ENCODE measurements around the gene NRIP2. TPM values are rescaled to one million over a fixed set of nuclear protein-coding genes. Genes with fewer than 3 reads are reported as not detected.
"Not testable (repeated sequence)": the region's sequence is repeated elsewhere in the genome, so short reads cannot be mapped to it uniquely, and the experiment has no call there.

The NRIP2 gene
- total RNA-seq (not detected), total RNA-seq (0 reads per million in 2 donors)

- H3K4me3 Mint-ChIP-seq, result peak within 1 kb of the TSS; percentile 53
- H3K36me3 Mint-ChIP-seq (ENCODE audit: low read depth), result peaks cover 9% of the 10 kb centered on the region
- peak within 1 kb of the TSS; percentile 41 for H3K27ac Mint-ChIP-seq
Observed at GRCh38 chr12:2834581-2835491, at the start of gene NRIP2. Gene NRIP2, minus strand, starts transcription at chr12:2835035. Its CDS starts 52 bp downstream, at chr12:2834983.

GRCh38 chr12:2879853-2880252, 45.0 kb upstream of the NRIP2 start:
- Mint-ChIP-seq H3K27me3 (no peaks in the 10 kb centered on the region), H3K27ac (peak overlapping the region; percentile 99), H3K4me1 (peaks cover 35% of the 10 kb centered on the region), H3K36me3 (ENCODE audit: low read depth) (peaks cover 11% of the 10 kb centered on the region), H3K4me3 (peak overlapping the region; percentile 96)
- H3K9me3 ChIP-seq (ENCODE audit: control insufficient read depth, low read length, poor library complexity, severe bottlenecking), result no peaks in the 10 kb centered on the region
- no peak for ATAC-seq
- DNase-seq, result no peak

More at GRCh38 chr12:2834581-2835491, at the start of gene NRIP2:
- peaks cover 6% of the 10 kb centered on the region for H3K27me3 Mint-ChIP-seq
- ATAC-seq (no peak), DNase-seq (no peak)
- H3K9me3 ChIP-seq (ENCODE audit: control insufficient read depth, low read length, poor library complexity, severe bottlenecking), result no peaks in the 10 kb centered on the region
- H3K4me1 Mint-ChIP-seq, result peaks cover 15% of the 10 kb centered on the region

GRCh38 chr12:2877953-2878732, 43.3 kb upstream of the NRIP2 start:
- H3K9me3 ChIP-seq (ENCODE audit: control insufficient read depth, low read length, poor library complexity, severe bottlenecking), result no peaks in the 10 kb centered on the region
- H3K4me3 Mint-ChIP-seq, result peak overlapping the region; percentile 96
- peak overlapping the region; percentile 99 for H3K27ac Mint-ChIP-seq
- DNase-seq (no peak), ATAC-seq (peak; percentile 32)
- no peaks in the 10 kb centered on the region for H3K27me3 Mint-ChIP-seq
- peaks cover 30% of the 10 kb centered on the region for H3K4me1 Mint-ChIP-seq
- peaks cover 8% of the 10 kb centered on the region for H3K36me3 Mint-ChIP-seq (ENCODE audit: low read depth)

- peak within 1 kb of the TSS; percentile 99 for H3K27ac Mint-ChIP-seq
- peaks cover 30% of the 10 kb centered on the region for H3K4me1 Mint-ChIP-seq
- no peaks in the 10 kb centered on the region for H3K9me3 ChIP-seq (ENCODE audit: control insufficient read depth, low read length, poor library complexity, severe bottlenecking)
- peaks cover 8% of the 10 kb centered on the region for H3K36me3 Mint-ChIP-seq (ENCODE audit: low read depth)
- DNase-seq (peak; percentile 79 to 82 (median 82)), ATAC-seq (peak; percentile 82)
- no peaks in the 10 kb centered on the region for H3K27me3 Mint-ChIP-seq
- H3K4me3 Mint-ChIP-seq, result peak within 1 kb of the TSS; percentile 96
Observed at GRCh38 chr12:2877047-2877952, 42.5 kb upstream of the NRIP2 start, which contains the start of the genes FOXM1 and RHNO1. Gene FOXM1, minus strand, starts transcription at chr12:2877174. Its CDS starts 2,696 bp downstream, at chr12:2874478. Gene RHNO1, plus strand, starts transcription at chr12:2877223. Its CDS starts 8,144 bp downstream, at chr12:2885367.

- no peaks in the 10 kb centered on the region for H3K9me3 ChIP-seq (ENCODE audit: control insufficient read depth, low read length, poor library complexity, severe bottlenecking)
- peaks cover 8% of the 10 kb centered on the region for H3K36me3 Mint-ChIP-seq (ENCODE audit: low read depth)
- peaks cover 28% of the 10 kb centered on the region for H3K4me1 Mint-ChIP-seq
- DNase-seq, result no peak
- H3K4me3 Mint-ChIP-seq, result peak overlapping the region; percentile 88
- no peaks in the 10 kb centered on the region for H3K27me3 Mint-ChIP-seq
- peak overlapping the region; percentile 99 for H3K27ac Mint-ChIP-seq
- peak; percentile 54 for ATAC-seq
Observed at GRCh38 chr12:2876431-2877046, 41.7 kb upstream of the NRIP2 start.

GRCh38 chr12:2868986-2869632, 34.3 kb upstream of the NRIP2 start:
- H3K36me3 Mint-ChIP-seq (ENCODE audit: low read depth); DNase-seq; ATAC-seq; H3K4me1 Mint-ChIP-seq; H3K9me3 ChIP-seq (ENCODE audit: control insufficient read depth, low read length, poor library complexity, severe bottlenecking); H3K4me3 Mint-ChIP-seq; H3K27me3 Mint-ChIP-seq: not testable (repeated sequence)
- H3K27ac Mint-ChIP-seq, result peak overlapping the region; percentile 78

GRCh38 chr12:2864198-2864597, 29.4 kb upstream of the NRIP2 start:
- Mint-ChIP-seq H3K4me3 (no peak overlapping the region), H3K27ac (peak overlapping the region; percentile 60), H3K36me3 (ENCODE audit: low read depth) (no peaks in the 10 kb centered on the region), H3K4me1 (peaks cover 6% of the 10 kb centered on the region), H3K27me3 (no peaks in the 10 kb centered on the region)
- no peak for ATAC-seq
- no peak for DNase-seq
- H3K9me3 ChIP-seq (ENCODE audit: control insufficient read depth, low read length, poor library complexity, severe bottlenecking), result no peaks in the 10 kb centered on the region

- not testable (repeated sequence) for H3K36me3 Mint-ChIP-seq (ENCODE audit: low read depth); DNase-seq; H3K4me1 Mint-ChIP-seq; H3K27me3 Mint-ChIP-seq; H3K27ac Mint-ChIP-seq; H3K4me3 Mint-ChIP-seq; H3K9me3 ChIP-seq (ENCODE audit: control insufficient read depth, low read length, poor library complexity, severe bottlenecking); ATAC-seq
Observed at GRCh38 chr12:2863402-2863801, 28.6 kb upstream of the NRIP2 start.

- H3K4me1 Mint-ChIP-seq, result peaks cover 6% of the 10 kb centered on the region
- no peak overlapping the region for H3K4me3 Mint-ChIP-seq
- no peaks in the 10 kb centered on the region for H3K9me3 ChIP-seq (ENCODE audit: control insufficient read depth, low read length, poor library complexity, severe bottlenecking)
- no peak overlapping the region for H3K27ac Mint-ChIP-seq
- H3K27me3 Mint-ChIP-seq, result no peaks in the 10 kb centered on the region
- no peak for DNase-seq
- no peaks in the 10 kb centered on the region for H3K36me3 Mint-ChIP-seq (ENCODE audit: low read depth)
- ATAC-seq, result no peak
Observed at GRCh38 chr12:2862876-2863275, 28.0 kb upstream of the NRIP2 start.

- Mint-ChIP-seq H3K27ac (no peak overlapping the region), H3K27me3 (no peaks in the 10 kb centered on the region), H3K4me1 (peaks cover 4% of the 10 kb centered on the region), H3K36me3 (ENCODE audit: low read depth) (no peaks in the 10 kb centered on the region), H3K4me3 (no peak overlapping the region)
- no peak for ATAC-seq
- no peaks in the 10 kb centered on the region for H3K9me3 ChIP-seq (ENCODE audit: control insufficient read depth, low read length, poor library complexity, severe bottlenecking)
- no peak for DNase-seq
Observed at GRCh38 chr12:2860170-2860569, 25.3 kb upstream of the NRIP2 start.

- Mint-ChIP-seq H3K4me3 (no peak overlapping the region), H3K27me3 (no peaks in the 10 kb centered on the region), H3K27ac (peak overlapping the region; percentile 81), H3K36me3 (ENCODE audit: low read depth) (no peaks in the 10 kb centered on the region), H3K4me1 (peaks cover 4% of the 10 kb centered on the region)
- ATAC-seq (no peak), DNase-seq (no peak)
- H3K9me3 ChIP-seq (ENCODE audit: control insufficient read depth, low read length, poor library complexity, severe bottlenecking), result no peaks in the 10 kb centered on the region
Observed at GRCh38 chr12:2858944-2859421, 24.1 kb upstream of the NRIP2 start.

- ATAC-seq, result no peak
- no peak for DNase-seq
- Mint-ChIP-seq H3K27me3 (no peaks in the 10 kb centered on the region), H3K36me3 (ENCODE audit: low read depth) (no peaks in the 10 kb centered on the region), H3K4me1 (peaks cover 2% of the 10 kb centered on the region), H3K27ac (peak overlapping the region; percentile 81), H3K4me3 (no peak overlapping the region)
- H3K9me3 ChIP-seq (ENCODE audit: control insufficient read depth, low read length, poor library complexity, severe bottlenecking), result no peaks in the 10 kb centered on the region
Observed at GRCh38 chr12:2858334-2858733, 23.5 kb upstream of the NRIP2 start.
